Tibial nerve (tissue), 4 donors: Measurements from ENCODE around the gene SPATA7. TPM values are rescaled to one million over a fixed set of nuclear protein-coding genes. Genes with fewer than 3 reads are reported as not detected.

Experiments used
- DNase-seq, 2 donors: peaks; one replicate each; pipeline ENCODE4 v3.0.0-alpha.2; 2019; ENCODE audit warnings: low spot score in 2 of 2
- H3K27ac ChIP-seq, 4 donors: fragments of 200-600 bp; sonication (generic) in 3 of 4; one replicate each; pipeline ENCODE4 v1.5.1; 2017 to 2019; ENCODE audit warnings: mild to moderate bottlenecking in 1 of 4
- H3K27me3 ChIP-seq, 2 donors: fragments of 200-600 bp; sonication (generic) in 1 of 2; one replicate each; pipeline versions ENCODE4 v1.5.1 to v1.6.0; 2017 to 2019
- H3K36me3 ChIP-seq, 3 donors: fragments of 200-600 bp; sonication (generic); one replicate each; pipeline ENCODE4 v1.5.1; 2018 to 2019
- H3K4me1 ChIP-seq, 4 donors: fragments of 200-600 bp; sonication (generic) in 3 of 4; one replicate each; pipeline ENCODE4 v1.5.1; 2017 to 2019
- H3K4me3 ChIP-seq, 4 donors: fragments of 200-600 bp; sonication (generic) in 3 of 4; one replicate each; pipeline ENCODE4 v1.5.1; 2017 to 2019; ENCODE audit warnings: mild to moderate bottlenecking in 1 of 4, moderate library complexity in 1 of 4
- H3K9me3 ChIP-seq, 4 donors: fragments of 200-600 bp; sonication (generic) in 3 of 4; one replicate each; pipeline ENCODE4 v1.5.1; 2017 to 2019
- CTCF ChIP-seq, 5 experiments: fragments of 200-600 bp in 3 of 5; fragments of 450-650 bp in 2 of 5; sonication (generic) in 3 of 5; IDR thresholded peaks; one replicate each; pipeline ENCODE4 v1.5.1; 2016 to 2019; ENCODE audit warnings: antibody characterized with exemption in 5 of 5, mild to moderate bottlenecking in 3 of 5, moderate library complexity in 2 of 5
- EP300 ChIP-seq, 2 donors: sonication (generic); formaldehyde crosslinking; IDR thresholded peaks; one replicate each; pipeline ENCODE4 v1.6.1; 2017; ENCODE audit warnings: antibody characterized with exemption in 2 of 2, mild to moderate bottlenecking in 1 of 2
- POLR2A ChIP-seq, 2 donors: fragments of 450-650 bp; IDR thresholded peaks; one replicate each; pipeline ENCODE4 v1.6.1; 2017; ENCODE audit warnings: antibody characterized with exemption in 2 of 2, mild to moderate bottlenecking in 2 of 2, moderate library complexity in 2 of 2
- WGBS, 2 donors: methylation state at CpG; one replicate each; pipeline ENCODE4 v1.1.5; 2018; 5-methylcytosine and 5-hydroxymethylcytosine counted together
- total RNA-seq, 4 donors: library from RNA; depleted of rRNA; stranded (reverse); fragments of >200 nt; gene quantifications; one replicate each; pipeline ENCODE4 v1.1.0, GENCODE V29; 2016

SPATA7 gene
- total RNA-seq, 4 donors from 2014 or later, result 12.3 to 31.6 (median 20.3) TPM

DNA sequence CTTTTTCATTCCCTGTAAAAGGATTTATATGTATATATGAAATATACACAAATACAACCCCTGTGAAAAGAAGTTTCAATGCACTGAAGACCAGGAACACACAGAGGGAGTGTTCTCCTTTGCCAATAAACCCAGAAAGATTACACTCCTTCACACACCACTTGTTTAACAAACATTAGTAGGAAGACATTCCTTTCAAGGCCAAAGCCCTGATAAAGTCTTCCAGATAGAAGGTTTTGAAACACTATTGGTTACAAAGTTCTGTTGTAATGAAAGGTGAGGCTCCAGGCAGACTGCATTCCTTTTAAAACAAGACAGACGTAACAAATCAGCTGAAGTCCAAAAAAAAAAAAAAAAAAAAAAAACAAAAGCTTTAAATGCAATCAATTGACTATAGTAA is 88.3 kb downstream of the SPATA7 start:
- Histone ChIP-seq H3K36me3 (peaks cover 0 to 92% (median 0%) of the 10 kb centered on the region in 3 donors), H3K27me3 (no peaks in the 10 kb centered on the region), H3K27ac (no peak overlapping the region), H3K4me1 (no peaks in the 10 kb centered on the region), H3K4me3 (no peak overlapping the region), H3K9me3 (no peaks in the 10 kb centered on the region)
- TF ChIP-seq CTCF (IDR thresholded peaks at IDR 0.05) (no peak), EP300 (IDR thresholded peaks at IDR 0.05) (no peak), POLR2A (IDR thresholded peaks at IDR 0.05) (no peak)
- 73 to 77% methylated on average over 1 of the region's 1 CpG for WGBS, 2 donors
- no peak for DNase-seq

GRCh38 chr14:88476214-88476774 is 90.8 kb downstream of the SPATA7 start:
- peaks cover 0 to 92% (median 0%) of the 10 kb centered on the region in 3 donors for H3K36me3 ChIP-seq
- H3K27me3 ChIP-seq, result no peaks in the 10 kb centered on the region
- TF ChIP-seq EP300 (IDR thresholded peaks at IDR 0.05) (no peak), CTCF (IDR thresholded peaks at IDR 0.05) (no peak)
- no peaks in the 10 kb centered on the region for H3K4me1 ChIP-seq
- no peak for DNase-seq
- H3K27ac ChIP-seq, result no peak overlapping the region
- WGBS, 2 donors, result 89% methylated on average over 7 of the region's 7 CpGs
- H3K9me3 ChIP-seq, result no peaks in the 10 kb centered on the region
- no peak overlapping the region for H3K4me3 ChIP-seq

GRCh38 chr14:88476825-88477224 is 91.4 kb downstream of the SPATA7 start:
- no peak for DNase-seq
- no peaks in the 10 kb centered on the region for H3K27me3 ChIP-seq
- 83 to 96% methylated on average over 2 of the region's 2 CpGs for WGBS, 2 donors
- TF ChIP-seq POLR2A (IDR thresholded peaks at IDR 0.05), result no peak
- H3K4me3 ChIP-seq, result no peak overlapping the region
- H3K27ac ChIP-seq, result no peak overlapping the region
- no peaks in the 10 kb centered on the region for H3K9me3 ChIP-seq
- H3K36me3 ChIP-seq, result peaks cover 0 to 92% (median 0%) of the 10 kb centered on the region in 3 donors
- H3K4me1 ChIP-seq, result no peaks in the 10 kb centered on the region

DNA sequence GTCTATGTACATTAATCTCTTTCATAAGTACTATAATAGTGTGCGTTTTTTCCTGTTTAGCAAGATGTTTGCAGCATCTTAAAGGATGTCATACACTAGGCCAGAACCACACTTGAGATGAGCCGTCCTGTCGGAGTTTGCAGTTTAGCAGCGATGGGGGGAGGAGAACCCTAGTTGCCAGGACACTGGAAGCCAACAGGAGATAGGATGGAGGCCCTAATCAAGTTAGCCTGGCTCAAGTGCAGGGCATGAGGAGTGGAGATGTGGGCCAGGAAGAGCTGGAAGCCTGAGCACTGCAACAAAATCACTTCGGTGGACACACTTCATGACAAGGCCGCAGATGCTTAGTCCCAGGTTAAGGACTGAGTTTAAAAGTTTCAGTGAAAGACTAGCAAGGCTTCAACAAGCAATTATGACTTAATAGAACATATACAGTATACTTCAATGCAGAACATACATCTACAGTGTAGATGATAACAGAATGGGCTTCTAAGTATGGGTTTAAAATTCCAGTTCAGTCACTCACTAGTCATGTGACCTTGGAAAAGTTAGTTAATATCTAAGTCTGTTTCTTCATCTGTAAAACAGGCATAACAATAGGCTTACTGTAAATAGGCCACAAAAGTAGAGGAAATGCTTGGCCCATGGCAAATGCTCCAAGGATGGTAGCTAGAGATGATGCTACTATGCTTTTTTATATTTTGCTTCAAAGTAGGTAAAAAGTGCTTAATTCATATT is 92.2 kb downstream of the SPATA7 start:
- Histone ChIP-seq H3K4me3 (no peak overlapping the region), H3K4me1 (no peaks in the 10 kb centered on the region), H3K27me3 (no peaks in the 10 kb centered on the region), H3K36me3 (peaks cover 0 to 92% (median 0%) of the 10 kb centered on the region in 3 donors), H3K27ac (no peak overlapping the region), H3K9me3 (no peaks in the 10 kb centered on the region)
- TF ChIP-seq CTCF (IDR thresholded peaks at IDR 0.05), result no peak
- TF ChIP-seq POLR2A (IDR thresholded peaks at IDR 0.05), result no peak
- TF ChIP-seq EP300 (IDR thresholded peaks at IDR 0.05), result no peak
- no peak for DNase-seq
- WGBS, 2 donors, result 93 to 94% methylated on average over 6 of the region's 6 CpGs

- no peak for DNase-seq
- H3K4me1 ChIP-seq, result no peaks in the 10 kb centered on the region
- no peaks in the 10 kb centered on the region for H3K9me3 ChIP-seq
- H3K4me3 ChIP-seq, result no peak overlapping the region
- TF ChIP-seq EP300 (IDR thresholded peaks at IDR 0.05) (no peak), CTCF (IDR thresholded peaks at IDR 0.05) (no peak), POLR2A (IDR thresholded peaks at IDR 0.05) (no peak)
- 97% methylated on average over 35 of the region's 36 CpGs for WGBS, 2 donors
- H3K27me3 ChIP-seq, result no peaks in the 10 kb centered on the region
- H3K27ac ChIP-seq, result no peak overlapping the region
- H3K36me3 ChIP-seq, result peaks cover 0 to 98% (median 0%) of the 10 kb centered on the region in 3 donors
Observed at GRCh38 chr14:88478931-88479330, 93.5 kb downstream of the SPATA7 start.
